Measurements from ENCODE around the gene ONECUT3.
A peak's percentile ranks its signal among the peaks of the same experiment; 100 is the strongest.

Gene ONECUT3

DNA sequence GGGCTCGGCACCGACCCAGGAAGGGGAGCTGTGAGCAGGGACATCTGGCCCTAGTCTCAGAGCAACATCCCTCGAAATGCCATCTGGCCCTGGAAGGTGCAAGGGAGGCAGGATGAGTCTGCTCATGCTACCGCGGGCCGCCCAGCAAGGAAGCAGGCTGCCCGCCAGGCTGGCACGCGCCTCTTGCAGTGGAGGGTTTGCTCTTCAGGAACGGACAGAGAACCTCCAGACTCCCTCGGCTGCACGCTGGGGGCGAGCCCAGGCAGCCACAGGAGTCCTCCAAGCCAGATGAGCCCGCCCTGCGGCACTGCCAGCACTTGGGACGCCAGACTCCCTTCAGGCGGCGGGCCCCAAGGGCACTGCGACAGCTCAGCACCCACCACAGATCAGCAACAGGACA, 68.9 kb downstream of the ONECUT3 start:
- DNase-seq, result no peak
- TF ChIP-seq GATA1 (IDR thresholded peaks at IDR 0.05; ENCODE audit: low read depth, low read length), result no peak
- no peak for TF ChIP-seq POLR2A (IDR thresholded peaks at IDR 0.05; ENCODE audit: low read length)

DNA sequence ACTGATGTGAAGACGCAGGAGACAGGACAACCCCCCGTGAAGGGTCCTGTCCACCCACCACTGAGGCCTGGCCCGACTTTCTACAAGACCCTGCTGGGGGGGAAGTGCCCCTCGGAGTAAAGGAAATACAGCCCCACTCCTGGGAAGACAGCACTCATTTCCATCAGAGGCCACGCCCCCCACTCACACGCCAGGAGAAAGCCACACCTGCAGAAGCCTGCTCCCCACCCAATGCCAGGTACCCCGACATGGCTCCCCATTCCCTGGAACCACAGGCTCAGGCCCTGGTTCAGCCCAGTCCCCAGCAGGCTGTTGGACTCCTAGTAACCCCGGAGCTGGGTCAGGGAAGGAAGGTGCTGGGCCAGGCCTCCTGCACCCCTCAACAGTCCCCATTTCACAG, 69.7 kb downstream of the ONECUT3 start:
- no peak for DNase-seq
- no peak for TF ChIP-seq GATA1 (IDR thresholded peaks at IDR 0.05; ENCODE audit: low read depth, low read length)
- TF ChIP-seq POLR2A (IDR thresholded peaks at IDR 0.05; ENCODE audit: low read length), result no peak

- DNase-seq, result no peak
- no peak for TF ChIP-seq POLR2A (IDR thresholded peaks at IDR 0.05; ENCODE audit: low read length)
- no peak for TF ChIP-seq GATA1 (IDR thresholded peaks at IDR 0.05; ENCODE audit: low read depth, low read length)
These were observed 70.4 kb downstream of the ONECUT3 start for GRCh38 chr19:1823539-1824251.

- no peak for DNase-seq
- TF ChIP-seq GATA1 (IDR thresholded peaks at IDR 0.05; ENCODE audit: low read depth, low read length) (no peak), POLR2A (IDR thresholded peaks at IDR 0.05; ENCODE audit: low read length) (no peak)
These were observed 70.9 kb downstream of the ONECUT3 start for GRCh38 chr19:1824252-1824622.

GRCh38 chr19:1825909-1826556, 72.7 kb downstream of the ONECUT3 start:
- TF ChIP-seq GATA1 (IDR thresholded peaks at IDR 0.05; ENCODE audit: low read depth, low read length) (no peak), POLR2A (IDR thresholded peaks at IDR 0.05; ENCODE audit: low read length) (no peak)
- peak; percentile 78 to 89 for DNase-seq

GRCh38 chr19:1826557-1827521, 73.5 kb downstream of the ONECUT3 start:
- no peak for DNase-seq
- TF ChIP-seq POLR2A (IDR thresholded peaks at IDR 0.05; ENCODE audit: low read length), result no peak
- no peak for TF ChIP-seq GATA1 (IDR thresholded peaks at IDR 0.05; ENCODE audit: low read depth, low read length)

- no peak for DNase-seq
- TF ChIP-seq GATA1 (IDR thresholded peaks at IDR 0.05; ENCODE audit: low read depth, low read length) (no peak), POLR2A (IDR thresholded peaks at IDR 0.05; ENCODE audit: low read length) (no peak)
These were observed 74.4 kb downstream of the ONECUT3 start for GRCh38 chr19:1827566-1828278.

DNA sequence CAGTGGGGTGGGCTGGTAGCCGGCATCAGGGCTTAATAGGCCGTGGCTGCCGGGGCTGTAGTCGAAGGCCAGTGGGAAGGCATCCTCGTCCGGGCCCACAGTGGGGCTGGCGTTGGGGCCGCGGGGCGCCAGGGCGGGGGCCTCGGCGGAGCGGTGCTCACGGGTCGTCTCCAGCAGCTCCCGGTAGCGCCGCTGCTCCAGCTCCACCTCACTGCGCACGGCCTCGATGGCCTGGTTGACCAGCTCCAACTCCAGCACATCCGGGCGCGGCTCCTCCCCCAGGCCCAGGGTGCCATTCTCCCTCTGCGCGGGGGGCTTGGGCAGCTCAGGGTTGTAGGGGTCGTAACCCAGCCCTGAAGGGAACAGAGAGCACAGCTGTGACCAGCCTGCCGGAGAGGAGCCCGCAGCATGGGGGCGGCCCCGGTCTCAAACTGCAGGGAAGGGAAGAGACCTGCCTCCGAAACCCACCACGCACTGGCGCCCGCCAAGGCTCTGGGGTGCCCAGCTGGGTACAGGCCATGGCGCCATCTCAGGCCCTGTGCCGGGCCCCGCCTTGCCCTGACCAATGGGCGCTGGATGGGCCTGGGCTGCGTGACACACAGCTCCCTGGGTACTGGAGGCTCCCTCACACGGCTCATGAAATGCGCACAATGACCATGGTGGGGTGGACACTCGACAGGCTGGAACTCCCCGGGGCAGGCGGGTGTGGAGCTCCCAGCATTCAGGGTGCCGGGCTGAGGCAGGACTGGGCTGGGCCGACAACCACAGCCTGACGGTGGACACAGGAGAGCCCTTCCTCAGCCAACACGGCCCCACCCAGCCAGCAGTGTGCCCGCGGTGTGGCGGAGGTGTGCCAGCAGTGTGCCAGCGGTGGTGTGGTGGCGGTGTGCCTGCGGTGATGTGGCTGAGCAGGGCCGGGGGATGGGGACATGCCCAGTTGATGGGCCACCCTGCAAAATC, 75.3 kb downstream of the ONECUT3 start:
- no peak for DNase-seq
- TF ChIP-seq GATA1 (IDR thresholded peaks at IDR 0.05; ENCODE audit: low read depth, low read length) (no peak), POLR2A (IDR thresholded peaks at IDR 0.05; ENCODE audit: low read length) (no peak)

GRCh38 chr19:1829958-1830357, 76.7 kb downstream of the ONECUT3 start:
- DNase-seq, result no peak
- no peak for TF ChIP-seq GATA1 (IDR thresholded peaks at IDR 0.05; ENCODE audit: low read depth, low read length)
- no peak for TF ChIP-seq POLR2A (IDR thresholded peaks at IDR 0.05; ENCODE audit: low read length)

GRCh38 chr19:1830568-1830967, 77.3 kb downstream of the ONECUT3 start:
- TF ChIP-seq POLR2A (IDR thresholded peaks at IDR 0.05; ENCODE audit: low read length), result no peak
- no peak for TF ChIP-seq GATA1 (IDR thresholded peaks at IDR 0.05; ENCODE audit: low read depth, low read length)
- no peak for DNase-seq
